NK-92 treated with Interleukin-12 subunit alpha and Interleukin-12 subunit beta, amount 100 ng/mL, for 24 hours (cell line): Measurements from ENCODE around the gene NCS1.

Source experiments
- DNase-seq: peaks from one replicate; lab custom pipeline; 2025; lab: John Stamatoyannopoulos, UW

NCS1 gene

GRCh38 chr9:130194378-130194932 lies 22.3 kb downstream of the NCS1 start:
- DNase-seq = no peak

- DNase-seq = no peak
Observed at GRCh38 chr9:130195638-130196037, 23.4 kb downstream of the NCS1 start.

- no peak for DNase-seq
Observed at GRCh38 chr9:130196643-130197042, 24.4 kb downstream of the NCS1 start.

GRCh38 chr9:130197386-130197785 lies 25.2 kb downstream of the NCS1 start:
- DNase-seq = no peak

- DNase-seq = no peak
Observed at GRCh38 chr9:130197888-130198287, 25.7 kb downstream of the NCS1 start.

- no peak for DNase-seq
Observed at GRCh38 chr9:130198501-130199179, 26.4 kb downstream of the NCS1 start.

GRCh38 chr9:130199605-130200004 lies 27.4 kb downstream of the NCS1 start:
- no peak for DNase-seq

- DNase-seq = no peak
Observed at GRCh38 chr9:130200038-130200849, 28.0 kb downstream of the NCS1 start.

- no peak for DNase-seq
Observed at GRCh38 chr9:130201399-130201873, 29.2 kb downstream of the NCS1 start.

GRCh38 chr9:130201974-130202373 lies 29.8 kb downstream of the NCS1 start:
- no peak for DNase-seq

- no peak for DNase-seq
Observed at GRCh38 chr9:130204341-130204740, 32.1 kb downstream of the NCS1 start.

GRCh38 chr9:130204959-130205358 lies 32.8 kb downstream of the NCS1 start:
- DNase-seq = no peak

GRCh38 chr9:130205912-130206311 lies 33.7 kb downstream of the NCS1 start:
- no peak for DNase-seq

- DNase-seq = no peak
Observed at GRCh38 chr9:130206579-130206978, 34.4 kb downstream of the NCS1 start.

GRCh38 chr9:130207241-130207992 lies 35.2 kb downstream of the NCS1 start:
- no peak for DNase-seq

- no peak for DNase-seq
Observed at GRCh38 chr9:130208600-130209347, 36.6 kb downstream of the NCS1 start.

GRCh38 chr9:130209422-130209821 lies 37.2 kb downstream of the NCS1 start:
- DNase-seq = no peak

- no peak for DNase-seq
Observed at GRCh38 chr9:130211548-130212226, 39.5 kb downstream of the NCS1 start.

GRCh38 chr9:130212543-130213297 lies 40.5 kb downstream of the NCS1 start:
- no peak for DNase-seq
